Activated naive CD4-positive, alpha-beta T cell treated with anti-CD3 and anti-CD28 coated beads, Interleukin-2, amount 10 ng/mL, durations not matched to agents 5 hours and 36 hours (primary cell): ENCODE results near the gene ECE1. TPM values are rescaled to one million over a fixed set of nuclear protein-coding genes. Genes with fewer than 3 reads are reported as not detected.

ENCODE experiments used
- total RNA-seq, 2 experiments: library from RNA; stranded (reverse); gene quantifications; one replicate each; pipeline ENCODE4 v1.2.3, GENCODE V29; 2021

The ECE1 gene
- 10 to 100 TPM; 72.3 to 79.0 TPM for total RNA-seq

GRCh38 chr1:21289700-21290545 lies at the start of gene ECE1:
ECE1 (minus strand) TSS chr1:21290463; CDS start chr1:21290414, 49 bp downstream.

GRCh38 chr1:21176586-21177555 lies 113.4 kb downstream of the ECE1 start, which contains the start of gene EIF4G3:
EIF4G3 (minus strand) TSS chr1:21176897; CDS start chr1:21002742, 174,155 bp downstream.

Other genes starting within 250 kb of the ECE1 start
- gene EIF4G3, start 113.6 kb downstream of the ECE1 start, total RNA-seq, result 10 to 100 TPM; 31.5 to 33.4 TPM
- 1 to 10 TPM; 4.0 to 4.4 TPM for gene NBPF3, start 149.7 kb upstream of the ECE1 start, total RNA-seq
- not detected for gene ALPL, start 219.0 kb upstream of the ECE1 start, total RNA-seq